Adrenal gland (tissue), 5 donors: ENCODE results near the gene TRMT11.

Experiments
- POLR2A ChIP-seq, 2 donors: fragments of 450-650 bp; IDR thresholded peaks; one replicate each; pipeline ENCODE4 v1.6.1; 2017; ENCODE audit warnings: antibody characterized with exemption in 2 of 2, mild to moderate bottlenecking in 2 of 2, moderate library complexity in 1 of 2
- TF ChIP-seq, protein P1 (sequence below), 6 experiments: fragments of 450-650 bp in 4 of 6; fragments of 200-600 bp in 2 of 6; sonication (generic) in 1 of 6; IDR thresholded peaks; 1 replicate in 5 of 6; 2 replicates in 1 of 6; pipeline versions ENCODE4 v1.5.1 to v1.8.0; 2016 to 2021; ENCODE audit warnings: antibody characterized with exemption in 6 of 6, mild to moderate bottlenecking in 2 of 6, moderate library complexity in 1 of 6
- donor health status: DM: no; HTN: no; CAD: no.

DNA sequence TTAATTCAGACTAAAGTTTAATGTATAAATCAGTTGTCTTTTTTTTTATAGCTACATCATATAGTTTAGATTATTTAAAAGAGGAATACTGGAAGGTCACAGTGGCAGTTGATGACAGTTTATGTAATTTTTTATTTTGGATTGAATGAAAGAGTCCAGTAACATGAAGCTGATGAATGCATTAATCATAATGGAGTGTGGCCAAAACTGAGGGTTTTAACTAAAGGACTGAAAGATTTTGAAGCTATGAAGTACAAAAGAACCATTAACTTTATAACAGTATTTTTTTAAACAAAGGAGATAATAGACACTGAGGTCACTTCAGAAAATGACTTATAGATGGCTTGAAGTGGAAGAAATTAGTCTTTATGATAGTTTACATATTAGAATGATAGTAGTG lies 41.3 kb downstream of the TRMT11 start:
- TF ChIP-seq POLR2A (IDR thresholded peaks at IDR 0.05), result no peak
- TF ChIP-seq, protein P1, sequence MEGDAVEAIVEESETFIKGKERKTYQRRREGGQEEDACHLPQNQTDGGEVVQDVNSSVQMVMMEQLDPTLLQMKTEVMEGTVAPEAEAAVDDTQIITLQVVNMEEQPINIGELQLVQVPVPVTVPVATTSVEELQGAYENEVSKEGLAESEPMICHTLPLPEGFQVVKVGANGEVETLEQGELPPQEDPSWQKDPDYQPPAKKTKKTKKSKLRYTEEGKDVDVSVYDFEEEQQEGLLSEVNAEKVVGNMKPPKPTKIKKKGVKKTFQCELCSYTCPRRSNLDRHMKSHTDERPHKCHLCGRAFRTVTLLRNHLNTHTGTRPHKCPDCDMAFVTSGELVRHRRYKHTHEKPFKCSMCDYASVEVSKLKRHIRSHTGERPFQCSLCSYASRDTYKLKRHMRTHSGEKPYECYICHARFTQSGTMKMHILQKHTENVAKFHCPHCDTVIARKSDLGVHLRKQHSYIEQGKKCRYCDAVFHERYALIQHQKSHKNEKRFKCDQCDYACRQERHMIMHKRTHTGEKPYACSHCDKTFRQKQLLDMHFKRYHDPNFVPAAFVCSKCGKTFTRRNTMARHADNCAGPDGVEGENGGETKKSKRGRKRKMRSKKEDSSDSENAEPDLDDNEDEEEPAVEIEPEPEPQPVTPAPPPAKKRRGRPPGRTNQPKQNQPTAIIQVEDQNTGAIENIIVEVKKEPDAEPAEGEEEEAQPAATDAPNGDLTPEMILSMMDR (IDR thresholded peaks at IDR 0.05), result no peak
